DMS 273 (cell line): Measurements from ENCODE around the gene EIF3B.
A peak's percentile ranks its signal among the peaks of the same experiment; 100 is the strongest.
"Not testable (repeated sequence)": the region's sequence is repeated elsewhere in the genome, so short reads cannot be mapped to it uniquely, and the experiment has no call there.

Experiments used
- DNase-seq: peaks from one replicate; lab custom pipeline; 2025; ENCODE audit not compliant: unreplicated experiment; lab: John Stamatoyannopoulos, UW

EIF3B gene

DNA sequence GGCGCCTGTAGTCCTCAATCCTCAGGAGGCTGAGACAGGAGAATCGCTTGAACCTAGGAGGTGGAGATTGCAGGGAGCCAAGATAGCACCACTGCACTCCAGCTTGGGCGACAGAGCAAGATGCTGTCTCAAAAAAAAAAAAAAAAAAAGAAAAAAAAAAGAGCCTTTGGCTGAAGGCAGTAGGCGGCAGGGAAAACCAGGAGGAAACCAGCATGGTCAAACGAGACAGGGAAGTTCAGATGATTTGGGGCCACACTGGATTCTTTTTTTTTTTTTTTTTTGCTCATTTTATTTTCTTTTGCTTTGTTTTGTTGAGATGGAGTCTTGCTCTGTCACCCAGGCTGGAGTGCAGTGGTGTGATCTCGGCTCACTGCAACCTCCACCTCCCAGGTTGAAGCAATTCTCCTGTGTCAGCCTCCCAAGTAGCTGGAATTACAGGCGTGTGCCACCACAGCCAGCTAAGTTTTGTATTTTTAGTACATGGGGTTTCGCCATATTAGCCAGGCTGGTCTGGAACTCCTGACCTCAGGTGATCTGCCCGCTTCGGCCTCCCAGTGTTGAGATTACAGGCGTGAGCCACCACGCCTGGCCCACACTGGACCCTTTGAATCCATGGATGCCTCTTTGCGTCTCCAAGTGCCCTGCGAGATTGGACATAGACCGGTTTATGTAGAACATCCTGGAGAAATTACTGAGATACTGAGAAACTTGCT lies 7.1 kb upstream of the EIF3B start:
- DNase-seq = not testable (repeated sequence)

DNA sequence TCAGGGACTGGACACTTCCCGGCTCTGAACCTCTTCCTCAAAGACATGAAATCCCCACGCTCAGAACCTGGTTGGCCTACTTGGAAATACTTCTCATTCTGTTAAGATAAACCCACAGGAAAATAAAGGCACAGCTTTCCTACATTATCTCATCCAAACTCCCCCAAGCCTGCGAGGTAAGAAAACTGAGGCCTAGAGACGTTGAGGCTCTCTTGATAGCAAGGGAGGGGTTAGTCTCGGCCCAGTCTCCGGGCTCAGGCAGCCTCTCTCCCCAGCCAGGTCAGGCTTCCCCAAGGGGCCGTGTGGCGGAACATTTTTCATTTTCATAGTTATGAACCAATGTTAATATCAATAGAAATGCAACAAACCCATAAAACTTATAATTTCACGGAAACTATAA lies 4.6 kb upstream of the EIF3B start:
- no peak for DNase-seq

DNA sequence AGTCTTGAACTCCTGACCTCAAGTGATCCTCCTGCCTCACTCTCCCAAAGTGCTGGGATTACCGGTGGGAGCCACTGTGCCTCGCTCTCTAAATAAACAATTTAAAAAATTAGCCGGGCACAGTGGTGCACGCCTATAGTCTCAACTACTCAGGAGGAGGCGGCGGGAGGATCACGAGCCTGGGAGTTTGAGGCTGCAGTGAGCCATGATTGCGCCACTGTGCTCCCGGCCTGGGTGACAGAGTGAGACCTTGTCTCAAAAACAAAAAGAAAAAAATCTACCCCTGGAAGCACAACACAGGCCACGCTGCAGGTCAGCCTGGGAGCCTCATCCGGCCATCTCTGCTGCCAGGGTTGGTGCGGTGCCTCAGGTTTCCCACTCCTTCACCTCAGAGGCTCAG lies 3.8 kb upstream of the EIF3B start:
- DNase-seq = no peak

DNA sequence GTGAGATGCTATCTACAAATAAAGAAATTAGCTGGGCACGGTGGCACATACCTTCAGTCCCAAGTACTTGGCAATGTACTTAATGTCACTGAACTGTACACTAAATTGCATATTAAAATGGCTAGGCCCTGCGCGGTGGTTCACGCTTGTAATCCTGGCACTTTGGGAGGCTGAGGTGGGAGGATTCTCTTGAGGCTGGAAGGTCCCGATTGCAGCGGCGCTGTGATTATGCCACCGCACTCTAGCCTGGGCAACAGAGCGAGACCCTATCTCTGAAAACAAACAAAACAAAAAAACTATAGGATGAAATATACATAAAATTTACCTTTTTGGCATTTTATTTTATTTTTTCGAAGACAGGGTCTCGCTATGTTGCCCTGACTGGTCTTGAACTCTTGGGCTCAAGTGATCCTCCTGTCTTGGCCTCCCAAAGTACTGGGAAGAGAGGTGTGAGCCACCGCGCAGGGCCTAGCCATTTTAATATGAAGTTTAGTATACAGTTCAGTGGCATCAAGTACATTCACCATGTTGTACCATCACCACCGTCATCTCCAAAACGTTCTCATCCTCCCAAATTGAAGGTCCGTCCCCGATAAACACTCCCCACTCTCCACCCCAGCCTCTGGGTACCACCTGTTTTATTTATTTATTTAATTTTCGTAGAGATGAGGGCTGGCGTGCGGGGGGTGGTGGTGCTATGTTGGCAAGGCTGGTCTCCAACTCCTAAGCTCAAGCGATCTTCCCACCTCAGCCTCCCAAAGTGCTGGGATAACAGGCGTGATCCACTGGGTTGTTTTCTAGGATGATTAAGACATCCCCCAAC lies 1.3 kb upstream of the EIF3B start:
- no peak for DNase-seq

GRCh38 chr7:2353936-2354185 lies 766 bp upstream of the EIF3B start:
- DNase-seq = peak; percentile 97

GRCh38 chr7:2354939-2355704 lies 495 bp downstream of the EIF3B start:
- DNase-seq = peak; percentile 66

DNA sequence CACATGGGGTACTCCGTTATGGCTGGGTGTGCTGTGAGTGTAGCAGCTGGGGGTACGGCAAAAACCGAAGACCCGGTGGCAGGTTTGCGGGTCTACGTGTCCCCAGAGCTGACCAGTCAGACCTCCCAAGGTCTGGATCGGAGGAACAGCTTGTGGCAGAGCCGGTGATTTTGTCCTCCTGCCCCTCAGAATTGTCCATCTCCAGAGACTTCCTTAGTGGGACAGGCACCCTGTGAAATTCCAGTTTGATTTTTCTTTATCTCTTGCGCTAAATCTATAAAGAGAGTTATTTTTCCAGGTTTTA lies 1.0 kb downstream of the EIF3B start:
- DNase-seq = no peak

GRCh38 chr7:2357165-2357564 lies 2.5 kb downstream of the EIF3B start:
- DNase-seq = no peak

DNA sequence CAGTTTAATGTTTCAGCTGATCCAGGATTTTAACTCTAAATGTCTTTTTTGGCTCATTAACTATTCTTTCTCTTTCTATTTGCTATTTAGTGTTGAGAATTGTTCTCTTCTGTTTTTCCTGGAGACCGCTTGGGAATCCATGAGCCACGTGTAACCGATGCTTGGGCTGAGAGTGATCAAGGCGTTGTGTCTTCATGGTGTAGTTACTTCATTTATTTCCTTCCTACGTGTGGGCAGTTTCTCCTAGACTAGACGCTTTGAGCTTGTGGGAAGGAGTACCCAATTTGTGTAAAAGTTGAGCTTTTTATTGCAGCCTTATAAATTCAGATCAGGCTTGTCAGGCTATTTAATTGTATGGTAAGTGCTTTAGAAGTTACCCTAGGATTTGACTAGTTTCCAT lies 2.9 kb downstream of the EIF3B start:
- no peak for DNase-seq

DNA sequence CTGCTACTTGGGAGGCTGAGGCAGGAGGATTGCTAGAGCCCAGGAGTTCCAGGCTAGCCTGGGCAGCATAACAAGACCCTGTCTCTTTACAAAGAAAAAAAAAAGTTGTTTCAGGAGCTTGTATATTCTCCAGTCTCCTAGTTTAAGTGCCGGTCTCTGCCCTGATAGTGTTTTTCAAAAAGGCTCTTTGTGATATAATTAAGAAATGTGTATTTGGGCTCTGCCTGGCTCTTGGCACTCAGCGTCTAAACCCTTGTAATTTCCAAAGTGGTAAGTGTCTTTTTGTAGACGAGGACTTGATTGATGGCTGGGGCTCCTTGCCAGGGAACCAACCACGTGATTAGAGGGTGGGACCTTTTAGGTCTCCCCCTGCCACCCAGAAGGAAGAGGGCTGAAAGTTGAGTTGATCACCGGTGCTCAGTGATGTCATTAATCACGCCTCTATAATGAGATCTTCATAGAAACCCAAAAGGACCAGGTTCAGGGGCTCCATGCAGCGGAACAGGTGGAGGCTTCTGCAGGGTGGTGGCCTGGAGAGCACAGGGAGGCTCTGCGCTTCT lies 4.4 kb downstream of the EIF3B start:
- DNase-seq = peak; percentile 54

- DNase-seq = no peak
Measured at GRCh38 chr7:2359610-2360009, 5.0 kb downstream of the EIF3B start.

- no peak for DNase-seq
Measured at GRCh38 chr7:2360796-2361195, 6.2 kb downstream of the EIF3B start.

DNA sequence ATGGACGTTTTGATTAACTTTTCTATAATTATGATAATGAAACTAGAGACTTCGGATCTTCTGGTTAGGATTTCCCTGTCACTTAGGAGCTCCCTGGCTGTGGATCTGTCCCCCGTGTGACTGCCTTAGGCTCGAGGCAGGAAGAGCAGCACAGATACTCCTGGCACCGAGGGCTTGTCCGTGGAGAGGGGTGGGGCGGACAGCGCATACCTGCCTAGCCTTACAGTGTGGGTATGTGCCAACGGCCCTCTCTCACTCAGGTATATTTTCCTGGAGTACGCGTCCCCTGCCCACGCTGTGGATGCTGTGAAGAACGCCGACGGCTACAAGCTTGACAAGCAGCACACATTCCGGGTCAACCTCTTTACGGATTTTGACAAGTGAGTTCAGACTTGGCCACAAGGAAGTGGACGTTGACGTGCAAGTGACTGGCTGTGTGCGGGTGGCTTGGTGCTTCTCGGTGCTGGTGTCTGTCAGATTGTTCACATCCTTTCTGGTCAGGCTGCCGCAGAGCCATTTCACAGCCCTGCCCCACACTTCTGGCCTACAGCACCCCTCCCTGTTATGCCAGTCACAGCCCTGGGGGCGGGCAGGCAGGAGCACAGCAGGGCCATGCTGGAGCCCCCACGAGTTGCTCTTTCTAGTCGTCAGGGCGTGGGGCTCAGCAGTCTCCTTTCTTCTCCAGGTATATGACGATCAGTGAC lies 7.9 kb downstream of the EIF3B start:
- DNase-seq = no peak

- DNase-seq = no peak
Measured at GRCh38 chr7:2369139-2369538, 14.5 kb downstream of the EIF3B start.

DNA sequence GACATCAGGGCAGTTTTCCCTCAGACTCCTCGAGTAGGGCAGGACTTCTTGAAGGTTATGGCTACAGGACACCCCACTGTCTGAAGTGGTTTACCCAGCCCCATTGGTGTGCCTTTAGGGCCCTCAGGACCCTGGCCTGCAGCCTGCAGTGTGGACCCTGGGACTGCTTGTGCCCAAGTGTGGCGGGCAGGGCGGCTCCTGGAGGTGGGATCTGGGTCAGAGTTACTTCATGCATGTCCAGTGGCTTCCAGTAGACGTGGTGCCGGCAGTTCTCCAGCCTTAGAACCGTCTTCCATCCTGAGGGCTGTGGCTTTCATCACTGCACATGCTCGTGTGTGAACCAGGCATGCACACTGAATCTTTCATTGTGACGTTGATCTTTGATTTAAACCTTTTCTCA lies 16.7 kb downstream of the EIF3B start:
- DNase-seq = no peak

- no peak for DNase-seq
Measured at GRCh38 chr7:2372724-2373123, 18.1 kb downstream of the EIF3B start.

DNA sequence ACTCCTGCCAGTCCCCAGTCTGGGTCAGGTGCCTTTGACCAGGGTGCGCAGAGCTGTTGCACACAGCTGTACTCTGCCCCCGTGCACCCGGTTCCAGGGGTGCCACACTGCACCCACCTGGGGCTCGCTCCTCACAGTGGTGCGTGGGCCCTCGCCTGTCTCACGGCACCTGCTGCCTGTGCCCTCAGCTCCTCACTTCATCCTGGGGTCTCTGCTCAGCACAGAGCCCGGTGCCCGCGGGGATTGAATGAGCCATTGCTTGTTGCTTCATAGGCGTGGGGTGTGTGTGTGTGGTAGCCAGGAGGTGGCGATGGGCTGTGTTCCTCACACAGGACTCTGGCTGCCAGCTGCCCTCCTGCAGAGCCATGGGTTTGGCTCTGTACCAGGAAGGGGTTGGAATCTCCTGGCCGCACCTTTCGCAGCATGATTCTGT lies 18.5 kb downstream of the EIF3B start:
- peak; percentile 61 for DNase-seq

DNA sequence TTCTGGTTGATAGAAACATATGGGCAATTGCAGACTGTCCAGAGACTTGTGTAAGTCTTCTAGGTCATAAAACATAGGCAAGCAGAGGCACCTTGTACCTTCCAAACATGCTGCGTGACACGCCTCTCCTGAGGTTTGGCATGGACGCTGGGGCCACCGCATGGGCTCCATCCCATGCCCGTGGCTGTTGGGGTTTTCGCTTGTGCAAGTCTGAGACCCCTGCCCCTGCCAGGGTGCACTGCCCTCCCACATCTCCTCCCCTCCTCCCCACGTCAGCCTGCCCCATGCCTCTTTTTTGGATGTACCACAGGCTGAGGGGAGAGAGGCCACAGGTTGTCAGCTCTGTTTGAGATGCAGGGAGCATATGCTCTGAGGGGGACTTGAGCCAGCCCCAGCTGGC lies 19.0 kb downstream of the EIF3B start:
- no peak for DNase-seq

- no peak for DNase-seq
Measured at GRCh38 chr7:2374401-2374800, 19.8 kb downstream of the EIF3B start.

GRCh38 chr7:2374830-2375728 lies 20.5 kb downstream of the EIF3B start:
- no peak for DNase-seq
